ENCODE results near the gene ENHO.

Gene ENHO

DNA sequence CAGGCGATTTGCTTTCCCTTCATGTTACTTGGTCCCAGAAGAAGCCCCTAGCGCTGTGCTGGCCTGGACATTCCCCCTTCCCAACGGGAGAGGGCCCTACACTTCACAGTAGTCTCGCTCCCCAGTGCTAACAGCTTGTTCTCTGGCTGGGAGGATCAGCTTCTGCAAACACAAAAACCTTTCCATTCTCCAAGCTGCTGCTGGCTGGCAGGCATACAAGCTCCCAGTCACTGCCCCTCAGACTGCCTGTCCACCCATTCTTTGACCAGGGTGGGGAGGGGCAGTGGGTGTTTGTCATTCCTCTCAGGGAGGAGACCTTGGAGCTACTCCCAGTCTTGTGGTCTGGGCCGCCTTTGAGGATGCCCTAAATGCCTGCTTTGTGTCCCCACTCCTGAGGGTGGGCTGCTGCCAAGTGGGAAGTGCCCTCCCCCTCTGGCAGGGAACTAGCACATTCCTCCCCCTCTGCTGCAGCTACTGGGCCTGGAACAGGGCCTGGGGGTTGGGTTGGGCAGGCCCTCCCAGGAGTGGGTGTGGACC is 20.8 kb downstream of the ENHO start:
- H3K4me2 ChIP-seq (ENCODE audit: low read depth, low read length, poor library complexity, severe bottlenecking) = no peak overlapping the region
- no peak for TF ChIP-seq EZH2phosphoT487 (conservative IDR thresholded peaks at IDR 0.05; ENCODE audit: low read length)
- TF ChIP-seq, protein P1, sequence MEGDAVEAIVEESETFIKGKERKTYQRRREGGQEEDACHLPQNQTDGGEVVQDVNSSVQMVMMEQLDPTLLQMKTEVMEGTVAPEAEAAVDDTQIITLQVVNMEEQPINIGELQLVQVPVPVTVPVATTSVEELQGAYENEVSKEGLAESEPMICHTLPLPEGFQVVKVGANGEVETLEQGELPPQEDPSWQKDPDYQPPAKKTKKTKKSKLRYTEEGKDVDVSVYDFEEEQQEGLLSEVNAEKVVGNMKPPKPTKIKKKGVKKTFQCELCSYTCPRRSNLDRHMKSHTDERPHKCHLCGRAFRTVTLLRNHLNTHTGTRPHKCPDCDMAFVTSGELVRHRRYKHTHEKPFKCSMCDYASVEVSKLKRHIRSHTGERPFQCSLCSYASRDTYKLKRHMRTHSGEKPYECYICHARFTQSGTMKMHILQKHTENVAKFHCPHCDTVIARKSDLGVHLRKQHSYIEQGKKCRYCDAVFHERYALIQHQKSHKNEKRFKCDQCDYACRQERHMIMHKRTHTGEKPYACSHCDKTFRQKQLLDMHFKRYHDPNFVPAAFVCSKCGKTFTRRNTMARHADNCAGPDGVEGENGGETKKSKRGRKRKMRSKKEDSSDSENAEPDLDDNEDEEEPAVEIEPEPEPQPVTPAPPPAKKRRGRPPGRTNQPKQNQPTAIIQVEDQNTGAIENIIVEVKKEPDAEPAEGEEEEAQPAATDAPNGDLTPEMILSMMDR (IDR thresholded peaks at IDR 0.05; ENCODE audit: insufficient read depth, low read length, poor library complexity, severe bottlenecking) = no peak
- no peaks in the 10 kb centered on the region for H3F3A ChIP-seq (ENCODE audit: insufficient read depth)
- H2AFZ ChIP-seq (ENCODE audit: low read depth, low read length, severe bottlenecking) = no peak overlapping the region
- no peak overlapping the region for H3K27ac ChIP-seq (ENCODE audit: low read depth, low read length)
- no peaks in the 10 kb centered on the region for H4K20me1 ChIP-seq (ENCODE audit: low read depth, low read length)
- no peaks in the 10 kb centered on the region for H3K36me3 ChIP-seq (ENCODE audit: low read length)
- H3K79me2 ChIP-seq (ENCODE audit: insufficient read depth, low read length) = no peaks in the 10 kb centered on the region
- no peaks in the 10 kb centered on the region for H3K9me3 ChIP-seq (ENCODE audit: insufficient read depth, low read length)
- no peaks in the 10 kb centered on the region for H3K9me2 ChIP-seq (replicated peaks; ENCODE audit: insufficient read depth, low read length)
- no peaks in the 10 kb centered on the region for H3K27me3 ChIP-seq (ENCODE audit: low read length)
- H3K4me3 ChIP-seq (ENCODE audit: insufficient read depth, low read length, poor library complexity, severe bottlenecking) = no peak overlapping the region
- H3K9ac ChIP-seq (ENCODE audit: low read length) = no peak overlapping the region

DNA sequence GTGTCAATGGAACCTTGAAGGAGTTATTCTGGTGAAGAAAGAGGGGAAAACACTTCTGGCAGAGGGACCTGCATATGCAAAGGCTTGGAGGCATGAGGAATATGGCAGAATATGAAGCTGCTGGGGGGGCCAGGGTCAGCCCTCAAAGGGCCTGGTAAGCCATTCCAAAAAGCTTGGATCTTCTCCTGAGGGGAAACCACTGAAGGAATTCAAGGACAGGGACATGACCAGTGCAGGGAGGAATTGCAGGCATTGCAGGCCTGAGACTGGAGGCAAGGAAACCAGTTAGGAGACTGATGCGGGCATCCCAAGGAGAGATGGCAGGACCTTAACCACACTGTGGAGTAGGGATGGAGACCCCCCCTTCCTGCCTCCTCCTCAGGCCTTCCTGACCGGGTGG is 21.4 kb downstream of the ENHO start:
- Histone ChIP-seq H3K79me2 (ENCODE audit: insufficient read depth, low read length) (no peaks in the 10 kb centered on the region), H3K4me3 (ENCODE audit: insufficient read depth, low read length, poor library complexity, severe bottlenecking) (no peak overlapping the region), H3K4me2 (ENCODE audit: low read depth, low read length, poor library complexity, severe bottlenecking) (no peak overlapping the region), H3K36me3 (ENCODE audit: low read length) (no peaks in the 10 kb centered on the region), H3K9me3 (ENCODE audit: insufficient read depth, low read length) (no peaks in the 10 kb centered on the region), H3K9me2 (replicated peaks; ENCODE audit: insufficient read depth, low read length) (no peaks in the 10 kb centered on the region), H3K9ac (ENCODE audit: low read length) (no peak overlapping the region), H3K27me3 (ENCODE audit: low read length) (no peaks in the 10 kb centered on the region), H3F3A (ENCODE audit: insufficient read depth) (no peaks in the 10 kb centered on the region), H3K27ac (ENCODE audit: low read depth, low read length) (no peak overlapping the region), H2AFZ (ENCODE audit: low read depth, low read length, severe bottlenecking) (no peak overlapping the region), H4K20me1 (ENCODE audit: low read depth, low read length) (no peaks in the 10 kb centered on the region)
- TF ChIP-seq, protein P1 (IDR thresholded peaks at IDR 0.05; ENCODE audit: insufficient read depth, low read length, poor library complexity, severe bottlenecking) = no peak
- no peak for TF ChIP-seq EZH2phosphoT487 (conservative IDR thresholded peaks at IDR 0.05; ENCODE audit: low read length)

DNA sequence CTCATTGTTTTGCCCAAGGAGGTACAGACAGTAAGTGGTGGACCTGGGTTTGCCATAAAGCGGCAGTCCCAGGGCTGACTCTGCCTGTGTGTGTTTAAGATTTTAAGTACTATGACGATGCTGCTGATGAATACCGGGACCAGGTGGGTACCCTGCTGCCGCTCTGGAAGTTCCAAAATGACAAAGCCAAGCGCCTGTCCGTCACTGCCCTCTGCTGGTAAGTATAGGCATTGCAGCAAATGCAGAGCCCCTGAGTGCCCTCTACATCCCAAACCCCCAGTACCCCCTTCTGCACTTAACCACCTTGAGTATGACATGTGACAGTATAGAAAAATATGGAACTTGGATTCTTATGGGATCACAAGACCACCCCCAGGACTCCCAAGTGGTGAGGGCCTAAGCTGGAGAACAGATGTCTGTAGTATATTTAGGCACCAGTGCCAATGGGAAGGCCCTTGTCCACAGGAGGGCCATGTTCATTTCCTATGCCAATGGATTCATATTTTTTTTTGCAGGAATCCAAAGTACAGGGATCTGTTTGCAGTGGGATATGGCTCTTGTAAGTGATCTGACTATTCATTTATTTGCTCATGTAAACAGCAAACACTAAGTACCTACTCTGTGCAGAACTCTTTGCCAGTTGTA is 22.0 kb downstream of the ENHO start:
- Histone ChIP-seq H3K4me2 (ENCODE audit: low read depth, low read length, poor library complexity, severe bottlenecking) (no peak overlapping the region), H3K4me3 (ENCODE audit: insufficient read depth, low read length, poor library complexity, severe bottlenecking) (no peak overlapping the region), H3K27ac (ENCODE audit: low read depth, low read length) (no peak overlapping the region), H3K9me3 (ENCODE audit: insufficient read depth, low read length) (no peaks in the 10 kb centered on the region), H3F3A (ENCODE audit: insufficient read depth) (no peaks in the 10 kb centered on the region), H3K9ac (ENCODE audit: low read length) (no peak overlapping the region), H2AFZ (ENCODE audit: low read depth, low read length, severe bottlenecking) (no peak overlapping the region), H3K79me2 (ENCODE audit: insufficient read depth, low read length) (no peaks in the 10 kb centered on the region), H3K9me2 (replicated peaks; ENCODE audit: insufficient read depth, low read length) (no peaks in the 10 kb centered on the region), H3K27me3 (ENCODE audit: low read length) (no peaks in the 10 kb centered on the region), H3K36me3 (ENCODE audit: low read length) (no peaks in the 10 kb centered on the region), H4K20me1 (ENCODE audit: low read depth, low read length) (no peaks in the 10 kb centered on the region)
- TF ChIP-seq, protein P1 (IDR thresholded peaks at IDR 0.05; ENCODE audit: insufficient read depth, low read length, poor library complexity, severe bottlenecking) = peak; percentile 99
- TF ChIP-seq EZH2phosphoT487 (conservative IDR thresholded peaks at IDR 0.05; ENCODE audit: low read length) = no peak

All from SU-DHL-6 (cell line).